ENCODE measurements around the gene CLPX. TPM values are rescaled to one million over a fixed set of nuclear protein-coding genes. Genes with fewer than 3 reads are reported as not detected.

Gene CLPX
- total RNA-seq, 2 donors from 2014 or later = 41.8 to 62.0 TPM

GRCh38 chr15:65176056-65176455, 9.1 kb downstream of the CLPX start:
- Histone ChIP-seq H3K4me3 (no peak overlapping the region), H3K27ac (no peak overlapping the region), H3K9ac (ENCODE audit: low read depth in 2 of 2, low read length in 2 of 2) (no peak overlapping the region), H3K4me1 (no peaks in the 10 kb centered on the region), H3K27me3 (no peaks in the 10 kb centered on the region), H3K36me3 (peaks cover 20% of the 10 kb centered on the region), H3K9me3 (no peaks in the 10 kb centered on the region)
- DNase-seq = no peak
- intact Hi-C loops (cut with DNase I) = no loop called here
- no peak for TF ChIP-seq CTCF (IDR thresholded peaks at IDR 0.05)

GRCh38 chr15:65175511-65175910, 9.6 kb downstream of the CLPX start:
- Histone ChIP-seq H3K9ac (ENCODE audit: low read depth in 2 of 2, low read length in 2 of 2) (no peak overlapping the region), H3K4me3 (no peak overlapping the region), H3K9me3 (no peaks in the 10 kb centered on the region), H3K27ac (no peak overlapping the region), H3K27me3 (no peaks in the 10 kb centered on the region), H3K36me3 (peaks cover 20% of the 10 kb centered on the region), H3K4me1 (no peaks in the 10 kb centered on the region)
- intact Hi-C loops (cut with DNase I) = no loop called here
- TF ChIP-seq CTCF (IDR thresholded peaks at IDR 0.05) = no peak
- no peak for DNase-seq

- Histone ChIP-seq H3K27ac (no peak overlapping the region), H3K9me3 (no peaks in the 10 kb centered on the region), H3K27me3 (no peaks in the 10 kb centered on the region), H3K36me3 (peaks cover 20% of the 10 kb centered on the region), H3K4me3 (no peak overlapping the region), H3K9ac (ENCODE audit: low read depth in 2 of 2, low read length in 2 of 2) (no peak overlapping the region), H3K4me1 (no peaks in the 10 kb centered on the region)
- intact Hi-C loops (cut with DNase I) = no loop called here
- no peak for TF ChIP-seq CTCF (IDR thresholded peaks at IDR 0.05)
- no peak for DNase-seq
Observed at GRCh38 chr15:65174509-65174908, 10.6 kb downstream of the CLPX start.

- Histone ChIP-seq H3K27ac (no peak overlapping the region), H3K4me1 (no peaks in the 10 kb centered on the region), H3K4me3 (no peak overlapping the region), H3K27me3 (no peaks in the 10 kb centered on the region), H3K9ac (ENCODE audit: low read depth in 2 of 2, low read length in 2 of 2) (no peak overlapping the region), H3K9me3 (no peaks in the 10 kb centered on the region), H3K36me3 (peaks cover 10% of the 10 kb centered on the region)
- TF ChIP-seq CTCF (IDR thresholded peaks at IDR 0.05) = no peak
- intact Hi-C loops (cut with DNase I) = no loop called here
- DNase-seq = no peak
Observed at GRCh38 chr15:65172531-65172930, 12.6 kb downstream of the CLPX start.

GRCh38 chr15:65171428-65171827, 13.7 kb downstream of the CLPX start:
- no peaks in the 10 kb centered on the region for H3K4me1 ChIP-seq
- no peak for TF ChIP-seq CTCF (IDR thresholded peaks at IDR 0.05)
- no peak for DNase-seq
- no peak overlapping the region for H3K27ac ChIP-seq
- H3K36me3 ChIP-seq = peaks cover 10% of the 10 kb centered on the region
- no peaks in the 10 kb centered on the region for H3K9me3 ChIP-seq
- H3K4me3 ChIP-seq = no peak overlapping the region
- no peak overlapping the region for H3K9ac ChIP-seq (ENCODE audit: low read depth in 2 of 2, low read length in 2 of 2)
- H3K27me3 ChIP-seq = no peaks in the 10 kb centered on the region
- intact Hi-C loops (cut with DNase I) = no loop called here

GRCh38 chr15:65165875-65166274, 19.3 kb downstream of the CLPX start:
- H3K27ac ChIP-seq = no peak overlapping the region
- H3K4me3 ChIP-seq = no peak overlapping the region
- no peak overlapping the region for H3K9ac ChIP-seq (ENCODE audit: low read depth in 2 of 2, low read length in 2 of 2)
- TF ChIP-seq CTCF (IDR thresholded peaks at IDR 0.05) = no peak
- H3K27me3 ChIP-seq = no peaks in the 10 kb centered on the region
- H3K9me3 ChIP-seq = no peaks in the 10 kb centered on the region
- intact Hi-C loops (cut with DNase I) = no loop called here
- H3K4me1 ChIP-seq = no peaks in the 10 kb centered on the region
- no peak for DNase-seq
- no peaks in the 10 kb centered on the region for H3K36me3 ChIP-seq

All from colonic mucosa (tissue), 4 donors.